Astrocyte (in vitro differentiated cells and primary cell): ENCODE measurements around the gene POLR1C. TPM values are rescaled to one million over a fixed set of nuclear protein-coding genes. Genes with fewer than 3 reads are reported as not detected.

Source experiments
- DNase-seq: peaks from one replicate; pipeline ENCODE4 v3.0.0-alpha.2; 2010; ENCODE audit warnings: low read depth
- FAIRE-seq: peaks from 2 replicates; lab custom pipeline; 2011; peaks lifted over from hg19 to GRCh38; lab: Jason Lieb, UNC
- H2AFZ ChIP-seq: 2 replicates; pipeline ENCODE4 v1.6.0; 2012; ENCODE audit warnings: low read depth, low read length, inconsistent platforms
- H3K27ac ChIP-seq: 2 replicates; pipeline ENCODE4 v1.5.1; 2011; ENCODE audit warnings: low read depth, low read length, inconsistent platforms
- H3K27me3 ChIP-seq: 2 replicates; pipeline ENCODE4 v1.6.0; 2011; ENCODE audit warnings: low read length, inconsistent platforms; ENCODE audit not compliant: insufficient read depth
- H3K36me3 ChIP-seq: 2 replicates; pipeline ENCODE4 v1.5.1; 2011; ENCODE audit warnings: low read length, inconsistent platforms; ENCODE audit not compliant: insufficient read depth
- H3K4me1 ChIP-seq: 2 replicates; pipeline ENCODE4 v1.5.1; 2011; ENCODE audit warnings: low read length, inconsistent platforms; ENCODE audit not compliant: insufficient read depth
- H3K4me2 ChIP-seq: 2 replicates; pipeline ENCODE4 v1.6.0; 2012; ENCODE audit warnings: low read length, inconsistent platforms
- H3K4me3 ChIP-seq: 2 replicates; pipeline ENCODE4 v1.5.1; 2011; ENCODE audit warnings: low read depth, mild to moderate bottlenecking, low read length, inconsistent platforms; ENCODE audit not compliant: insufficient read depth
- H3K79me2 ChIP-seq: 2 replicates; pipeline ENCODE4 v1.6.0; 2012; ENCODE audit warnings: mild to moderate bottlenecking, low read length, inconsistent platforms; ENCODE audit not compliant: insufficient read depth
- H3K9ac ChIP-seq: 2 replicates; pipeline ENCODE4 v1.6.0; 2012; ENCODE audit warnings: mild to moderate bottlenecking, low read length, inconsistent platforms
- H3K9me3 ChIP-seq: 2 replicates; pipeline ENCODE4 v1.5.1; 2012; ENCODE audit warnings: low read depth, mild to moderate bottlenecking, low read length, inconsistent platforms; ENCODE audit not compliant: insufficient read depth
- H4K20me1 ChIP-seq: 2 replicates; pipeline ENCODE4 v1.6.0; 2012; ENCODE audit warnings: low read length, inconsistent platforms; ENCODE audit not compliant: insufficient read depth
- H3K27ac Mint-ChIP-seq: one replicate; pipeline ENCODE4 v1.8.0; 2021; ENCODE audit warnings: mild to moderate bottlenecking, mixed read lengths; ENCODE audit not compliant: unreplicated experiment
- H3K27me3 Mint-ChIP-seq: one replicate; pipeline ENCODE4 v1.8.0; 2021; ENCODE audit warnings: low read depth, mixed read lengths; ENCODE audit not compliant: unreplicated experiment
- H3K36me3 Mint-ChIP-seq: one replicate; pipeline ENCODE4 v1.8.0; 2021; ENCODE audit warnings: low read depth, mixed read lengths; ENCODE audit not compliant: unreplicated experiment
- H3K4me1 Mint-ChIP-seq: one replicate; pipeline ENCODE4 v1.8.0; 2021; ENCODE audit warnings: low read depth, mixed read lengths; ENCODE audit not compliant: unreplicated experiment
- H3K4me3 Mint-ChIP-seq: one replicate; pipeline ENCODE4 v1.8.0; 2021; ENCODE audit warnings: mild to moderate bottlenecking, moderate library complexity, mixed read lengths; ENCODE audit not compliant: unreplicated experiment
- H3K9me3 Mint-ChIP-seq: one replicate; pipeline ENCODE4 v1.8.0; 2021; ENCODE audit warnings: mild to moderate bottlenecking, mixed read lengths; ENCODE audit not compliant: unreplicated experiment
- EZH2 ChIP-seq: IDR thresholded peaks from 2 replicates; pipeline ENCODE4 v1.6.1; 2012; ENCODE audit warnings: mild to moderate bottlenecking, low read length, inconsistent platforms; ENCODE audit not compliant: insufficient read depth
- total RNA-seq: library from RNA; stranded (reverse); gene quantifications from 2 replicates; pipeline ENCODE4 v1.2.1, GENCODE V29; 2021
- TF ChIP-seq, protein P1 (sequence below): IDR thresholded peaks from 2 replicates; pipeline ENCODE4 v1.5.1; 2011; ENCODE audit warnings: low read depth, mild to moderate bottlenecking, inconsistent platforms, low read length, moderate library complexity; ENCODE audit not compliant: insufficient read depth

POLR1C gene
- total RNA-seq, 1 donor from 2014 or later: 41.8 TPM

DNA sequence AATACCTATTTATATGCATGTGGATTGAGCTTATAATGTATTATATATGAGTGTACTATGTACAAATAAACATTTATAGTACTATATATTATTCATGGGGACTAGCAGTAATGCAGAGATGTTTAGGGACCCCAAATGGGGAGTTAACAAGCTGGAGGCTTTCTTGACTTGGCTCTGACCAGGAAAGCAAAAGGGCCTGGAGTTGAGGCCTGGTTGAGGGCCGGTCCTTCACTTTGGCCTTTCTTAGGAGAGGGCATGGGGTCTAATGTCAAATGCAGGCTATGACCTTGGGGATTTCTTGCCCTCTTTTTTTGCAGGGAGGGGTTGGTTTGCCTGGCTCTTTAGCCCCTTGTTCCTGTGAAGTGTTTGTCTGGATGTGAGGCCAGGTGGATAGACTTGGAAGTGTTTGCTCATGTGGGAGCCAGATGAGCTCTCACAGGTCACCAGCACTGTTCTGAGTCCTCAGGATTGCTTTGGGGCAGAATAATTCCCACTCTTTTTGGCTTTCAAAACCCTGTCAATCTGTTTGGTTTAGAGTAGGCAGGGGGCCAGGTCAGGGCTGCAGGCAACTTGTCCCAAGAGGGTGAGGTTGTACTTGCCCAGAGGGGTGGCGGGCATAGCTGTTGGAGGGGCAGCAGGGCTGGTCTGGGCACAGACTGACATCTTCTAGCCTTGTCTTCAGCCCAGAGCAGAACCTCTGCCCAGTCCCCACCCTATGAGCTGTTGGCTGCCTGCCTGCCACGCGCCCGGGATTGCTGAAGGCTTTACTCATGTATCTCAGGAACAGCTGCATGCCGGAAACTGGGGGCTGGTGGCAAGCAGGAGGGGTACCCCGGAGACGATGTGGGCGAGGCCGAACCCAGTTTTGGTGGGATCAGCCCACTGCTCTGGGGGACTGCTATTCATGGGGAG is 24.9 kb upstream of the POLR1C start:
- H3K27me3 ChIP-seq: no peaks in the 10 kb centered on the region
- no peak overlapping the region for H3K4me3 Mint-ChIP-seq
- H3K4me1 ChIP-seq: peaks cover 41% of the 10 kb centered on the region
- peaks cover 24% of the 10 kb centered on the region for H3K4me1 Mint-ChIP-seq
- H3K9ac ChIP-seq: no peak overlapping the region
- peak; percentile 68 for DNase-seq
- H3K9me3 Mint-ChIP-seq: no peaks in the 10 kb centered on the region
- no peak overlapping the region for H2AFZ ChIP-seq
- no peak overlapping the region for H3K27ac ChIP-seq
- no peaks in the 10 kb centered on the region for H3K9me3 ChIP-seq
- H3K79me2 ChIP-seq: peaks cover 41% of the 10 kb centered on the region
- peak overlapping the region; percentile 79 for H3K4me2 ChIP-seq
- no peaks in the 10 kb centered on the region for H3K36me3 ChIP-seq
- no peak overlapping the region for H3K27ac Mint-ChIP-seq
- no peak for FAIRE-seq
- TF ChIP-seq EZH2: no peak
- TF ChIP-seq, protein P1, sequence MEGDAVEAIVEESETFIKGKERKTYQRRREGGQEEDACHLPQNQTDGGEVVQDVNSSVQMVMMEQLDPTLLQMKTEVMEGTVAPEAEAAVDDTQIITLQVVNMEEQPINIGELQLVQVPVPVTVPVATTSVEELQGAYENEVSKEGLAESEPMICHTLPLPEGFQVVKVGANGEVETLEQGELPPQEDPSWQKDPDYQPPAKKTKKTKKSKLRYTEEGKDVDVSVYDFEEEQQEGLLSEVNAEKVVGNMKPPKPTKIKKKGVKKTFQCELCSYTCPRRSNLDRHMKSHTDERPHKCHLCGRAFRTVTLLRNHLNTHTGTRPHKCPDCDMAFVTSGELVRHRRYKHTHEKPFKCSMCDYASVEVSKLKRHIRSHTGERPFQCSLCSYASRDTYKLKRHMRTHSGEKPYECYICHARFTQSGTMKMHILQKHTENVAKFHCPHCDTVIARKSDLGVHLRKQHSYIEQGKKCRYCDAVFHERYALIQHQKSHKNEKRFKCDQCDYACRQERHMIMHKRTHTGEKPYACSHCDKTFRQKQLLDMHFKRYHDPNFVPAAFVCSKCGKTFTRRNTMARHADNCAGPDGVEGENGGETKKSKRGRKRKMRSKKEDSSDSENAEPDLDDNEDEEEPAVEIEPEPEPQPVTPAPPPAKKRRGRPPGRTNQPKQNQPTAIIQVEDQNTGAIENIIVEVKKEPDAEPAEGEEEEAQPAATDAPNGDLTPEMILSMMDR: no peak
- peaks cover 59% of the 10 kb centered on the region for H4K20me1 ChIP-seq
- peaks cover 2% of the 10 kb centered on the region for H3K36me3 Mint-ChIP-seq
- no peaks in the 10 kb centered on the region for H3K27me3 Mint-ChIP-seq
- no peak overlapping the region for H3K4me3 ChIP-seq

DNA sequence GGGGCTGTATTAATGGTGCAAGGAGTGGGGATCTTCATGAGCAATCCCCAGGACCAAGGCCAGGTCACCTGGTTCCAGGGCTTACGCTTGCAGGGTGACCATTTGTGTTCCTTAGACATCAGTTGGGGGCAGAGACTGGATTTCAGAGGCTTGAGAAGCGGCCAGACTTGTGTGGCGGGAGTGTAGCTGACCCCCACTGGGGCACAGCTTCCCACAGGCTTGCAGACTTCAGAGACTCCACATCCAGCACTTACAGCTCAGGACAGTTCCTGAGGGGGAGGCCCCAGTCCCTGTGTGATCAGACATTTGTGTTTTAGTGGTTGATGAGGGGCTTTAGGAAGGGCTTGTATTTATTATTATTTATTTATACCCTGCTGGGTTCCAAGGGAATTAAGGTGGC is 24.2 kb upstream of the POLR1C start:
- Histone ChIP-seq H3K36me3 (no peaks in the 10 kb centered on the region), H4K20me1 (peaks cover 61% of the 10 kb centered on the region), H2AFZ (no peak overlapping the region), H3K9me3 (no peaks in the 10 kb centered on the region), H3K79me2 (peaks cover 44% of the 10 kb centered on the region), H3K27me3 (no peaks in the 10 kb centered on the region), H3K4me1 (peaks cover 45% of the 10 kb centered on the region), H3K4me2 (peak overlapping the region; percentile 79), H3K27ac (no peak overlapping the region), H3K4me3 (no peak overlapping the region), H3K9ac (no peak overlapping the region)
- H3K27ac Mint-ChIP-seq: no peak overlapping the region
- no peaks in the 10 kb centered on the region for H3K27me3 Mint-ChIP-seq
- FAIRE-seq (no peak), DNase-seq (peak; percentile 52)
- peaks cover 30% of the 10 kb centered on the region for H3K4me1 Mint-ChIP-seq
- H3K4me3 Mint-ChIP-seq: no peak overlapping the region
- TF ChIP-seq EZH2: no peak
- TF ChIP-seq, protein P1: no peak
- peaks cover 2% of the 10 kb centered on the region for H3K36me3 Mint-ChIP-seq
- H3K9me3 Mint-ChIP-seq: no peaks in the 10 kb centered on the region

DNA sequence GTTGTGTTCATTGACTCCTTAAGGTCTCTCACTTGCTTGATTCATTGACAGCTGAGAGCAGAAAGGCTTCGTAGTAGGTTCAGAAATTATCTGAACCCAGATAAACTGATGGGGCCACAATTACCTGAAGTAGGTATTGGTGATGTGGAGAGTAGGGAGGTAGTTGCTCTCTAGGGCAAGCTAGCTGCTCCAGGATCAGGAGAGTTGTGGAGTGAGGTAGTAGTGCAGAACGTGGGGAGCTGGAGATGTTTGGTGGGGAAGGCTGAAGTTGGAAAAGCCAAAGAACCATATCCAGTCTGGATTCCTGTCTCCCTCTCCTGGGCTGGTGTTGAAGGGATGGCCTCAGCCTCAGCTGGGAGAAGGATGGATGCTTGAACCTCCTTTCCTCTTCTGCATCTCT is 23.7 kb upstream of the POLR1C start:
- Mint-ChIP-seq H3K9me3 (no peaks in the 10 kb centered on the region), H3K27ac (no peak overlapping the region), H3K4me3 (no peak overlapping the region), H3K36me3 (peaks cover 3% of the 10 kb centered on the region), H3K27me3 (no peaks in the 10 kb centered on the region), H3K4me1 (peaks cover 33% of the 10 kb centered on the region)
- peaks cover 67% of the 10 kb centered on the region for H4K20me1 ChIP-seq
- no peak for DNase-seq
- peaks cover 44% of the 10 kb centered on the region for H3K79me2 ChIP-seq
- H3K9me3 ChIP-seq: no peaks in the 10 kb centered on the region
- FAIRE-seq: no peak
- no peak overlapping the region for H3K4me3 ChIP-seq
- no peaks in the 10 kb centered on the region for H3K36me3 ChIP-seq
- H3K4me2 ChIP-seq: peak overlapping the region; percentile 79
- peaks cover 45% of the 10 kb centered on the region for H3K4me1 ChIP-seq
- no peak overlapping the region for H3K27ac ChIP-seq
- TF ChIP-seq, protein P1: no peak
- TF ChIP-seq EZH2: no peak
- H3K9ac ChIP-seq: no peak overlapping the region
- no peak overlapping the region for H2AFZ ChIP-seq
- no peaks in the 10 kb centered on the region for H3K27me3 ChIP-seq
